NCI-H1105 (cell line): ENCODE measurements around the gene C3orf38.
A peak's percentile ranks its signal among the peaks of the same experiment; 100 is the strongest.
"Not testable (repeated sequence)": the region's sequence is repeated elsewhere in the genome, so short reads cannot be mapped to it uniquely, and the experiment has no call there.

Source experiments
- DNase-seq: peaks from one replicate; lab custom pipeline; 2025; lab: John Stamatoyannopoulos, UW

The C3orf38 gene

GRCh38 chr3:88152841-88153240 is 3.1 kb downstream of the C3orf38 start:
- no peak for DNase-seq

- no peak for DNase-seq
Observed at GRCh38 chr3:88166419-88166971, 16.7 kb downstream of the C3orf38 start.

- no peak for DNase-seq
Observed at GRCh38 chr3:88167173-88167572, 17.4 kb downstream of the C3orf38 start.

- DNase-seq = no peak
Observed at GRCh38 chr3:88167704-88168103, 17.9 kb downstream of the C3orf38 start.

GRCh38 chr3:88168171-88168570 is 18.4 kb downstream of the C3orf38 start:
- DNase-seq = no peak

GRCh38 chr3:88180398-88180999 is 30.7 kb downstream of the C3orf38 start:
- no peak for DNase-seq

GRCh38 chr3:88182165-88182918 is 32.6 kb downstream of the C3orf38 start:
- not testable (repeated sequence) for DNase-seq

GRCh38 chr3:88188436-88188835 is 38.7 kb downstream of the C3orf38 start:
- no peak for DNase-seq

- DNase-seq = no peak
Observed at GRCh38 chr3:88189361-88189810, 39.6 kb downstream of the C3orf38 start.

- DNase-seq = no peak
Observed at GRCh38 chr3:88191872-88192409, 42.2 kb downstream of the C3orf38 start.

GRCh38 chr3:88192631-88193030 is 42.9 kb downstream of the C3orf38 start:
- no peak for DNase-seq

- no peak for DNase-seq
Observed at GRCh38 chr3:88195951-88196434, 46.2 kb downstream of the C3orf38 start.

- DNase-seq = no peak
Observed at GRCh38 chr3:88198121-88198520, 48.4 kb downstream of the C3orf38 start.

- DNase-seq = peak; percentile 40
Observed at GRCh38 chr3:88203642-88204055, 53.9 kb downstream of the C3orf38 start.
